ENCODE results near the gene ACTR5. TPM values are rescaled to one million over a fixed set of nuclear protein-coding genes. Genes with fewer than 3 reads are reported as not detected.

ACTR5 gene
- total and polyA plus RNA-seq, 2 of the 13 experiments (the other 11 are each of a cell fraction or from before 2014, with no cell fraction given) = 19.5 to 20.5 TPM

GRCh38 chr20:38748097-38748860, at the start of gene ACTR5 (continued):
- TF ChIP-seq ZNF770 (CRISPR knock-in tag; IDR thresholded peaks at IDR 0.05) = no peak
- no peak for TF ChIP-seq ARNT (IDR thresholded peaks at IDR 0.05)
- TF ChIP-seq GZF1 (CRISPR knock-in tag; IDR thresholded peaks at IDR 0.05) = no peak; the same call in 1 of the 2 replicates
- TF ChIP-seq ZNF547 (CRISPR knock-in tag; IDR thresholded peaks at IDR 0.05) = peak; percentile 97
- TF ChIP-seq AKAP8 (CRISPR knock-in tag; IDR thresholded peaks at IDR 0.05) = peak; percentile 89
- peak; percentile 24; the same call in 1 of the 2 replicates for TF ChIP-seq CTCF (CRISPR knock-in tag; IDR thresholded peaks at IDR 0.05)
- peak; percentile 84; the same call in 1 of the 2 replicates for TF ChIP-seq GLI4 (CRISPR knock-in tag; IDR thresholded peaks at IDR 0.05; ENCODE audit: borderline replicate concordance)
- no peak for TF ChIP-seq PAF1 (CRISPR knock-in tag; IDR thresholded peaks at IDR 0.05)
- peak; percentile 97; the same call in 1 of the 2 replicates for TF ChIP-seq E2F2 (CRISPR knock-in tag; IDR thresholded peaks at IDR 0.05; ENCODE audit: borderline replicate concordance)
- peak; percentile 88 for TF ChIP-seq ZBTB1 (CRISPR knock-in tag; IDR thresholded peaks at IDR 0.05; ENCODE audit: borderline replicate concordance)
- TF ChIP-seq ZNF768 (CRISPR knock-in tag; IDR thresholded peaks at IDR 0.05) = peak; percentile 87; the same call in 1 of the 2 replicates
- peak; percentile 55 for TF ChIP-seq ZBTB25 (CRISPR knock-in tag; IDR thresholded peaks at IDR 0.05)
- TF ChIP-seq KMT2A (CRISPR knock-in tag; IDR thresholded peaks at IDR 0.05) = peak; percentile 96
- no peak for TF ChIP-seq HHEX (CRISPR knock-in tag; IDR thresholded peaks at IDR 0.05)
- no peak for TF ChIP-seq TAF15 (IDR thresholded peaks at IDR 0.05; ENCODE audit: low read depth, low read length, poor library complexity, severe bottlenecking)
- peak; percentile 86; the same call in 1 of the 2 replicates for TF ChIP-seq JUND (CRISPR knock-in tag; IDR thresholded peaks at IDR 0.05)
- no peak; the same call in 1 of the 2 replicates for TF ChIP-seq ZSCAN9 (CRISPR knock-in tag; IDR thresholded peaks at IDR 0.05; ENCODE audit: borderline replicate concordance)
- peak; percentile 93 for TF ChIP-seq ZNF451 (CRISPR knock-in tag; IDR thresholded peaks at IDR 0.05)
- peak; percentile 96 for TF ChIP-seq BORCS8-MEF2B (CRISPR knock-in tag; IDR thresholded peaks at IDR 0.05)
- TF ChIP-seq ZC3H4 (CRISPR knock-in tag; IDR thresholded peaks at IDR 0.05; ENCODE audit: borderline replicate concordance) = no peak
- no peak for TF ChIP-seq AGO1 (IDR thresholded peaks at IDR 0.05; ENCODE audit: low read depth, low read length, poor library complexity, severe bottlenecking)
- TF ChIP-seq ZNF562 (CRISPR knock-in tag; IDR thresholded peaks at IDR 0.05; ENCODE audit: borderline replicate concordance) = no peak
- TF ChIP-seq E2F1 (CRISPR knock-in tag; IDR thresholded peaks at IDR 0.05) = peak; percentile 83
